Trophoblast cell (in vitro differentiated cells and primary cell): Measurements from ENCODE around the gene FKBP7.

ENCODE experiments used
- DNase-seq, 2 donors: peaks; one replicate each; pipeline ENCODE4 v3.0.0-alpha.2; 2016
- H2AFZ ChIP-seq: 2 replicates; pipeline ENCODE4 v1.6.1; 2013; ENCODE audit warnings: low read length, moderate library complexity, mild to moderate bottlenecking; ENCODE audit not compliant: insufficient read depth, poor library complexity
- H2AK5ac ChIP-seq: 2 replicates; pipeline ENCODE4 v1.6.1; 2013; ENCODE audit warnings: mild to moderate bottlenecking, low read length
- H2BK120ac ChIP-seq: 2 replicates; pipeline ENCODE4 v1.6.1; 2013; ENCODE audit warnings: low read length, mild to moderate bottlenecking, moderate library complexity; ENCODE audit not compliant: insufficient read depth, poor library complexity
- H2BK12ac ChIP-seq: 2 replicates; pipeline ENCODE4 v1.6.1; 2013; ENCODE audit warnings: mild to moderate bottlenecking, low read length, moderate library complexity
- H2BK5ac ChIP-seq: 2 replicates; pipeline ENCODE4 v1.6.1; 2013; ENCODE audit warnings: low read length, low read depth, moderate library complexity, mild to moderate bottlenecking; ENCODE audit not compliant: poor library complexity
- H3K14ac ChIP-seq: 2 replicates; pipeline ENCODE4 v1.6.1; 2013; ENCODE audit warnings: mild to moderate bottlenecking, low read length
- H3K18ac ChIP-seq: 2 replicates; pipeline ENCODE4 v1.6.1; 2013; ENCODE audit warnings: mild to moderate bottlenecking, low read length
- H3K23ac ChIP-seq: 2 replicates; pipeline ENCODE4 v1.6.1; 2013; ENCODE audit warnings: low read length
- H3K27ac ChIP-seq: 2 replicates; pipeline ENCODE4 v1.5.1; 2013; ENCODE audit warnings: low read depth, mild to moderate bottlenecking, inconsistent platforms, low read length, moderate library complexity
- H3K27me3 ChIP-seq: 2 replicates; pipeline ENCODE4 v1.6.1; 2013; ENCODE audit warnings: inconsistent platforms, mild to moderate bottlenecking, low read length, moderate library complexity; ENCODE audit not compliant: insufficient read depth
- H3K36me3 ChIP-seq, 2 experiments: 1 replicate in 1 of 2; 2 replicates in 1 of 2; pipeline ENCODE4 v1.6.1; 2013; ENCODE audit warnings: low read length in 2 of 2, mild to moderate bottlenecking in 2 of 2, moderate library complexity in 1 of 2; ENCODE audit not compliant: insufficient read depth in 2 of 2, control insufficient read depth in 1 of 2
- H3K4ac ChIP-seq: 2 replicates; pipeline ENCODE4 v1.6.1; 2013; ENCODE audit warnings: low read depth, mild to moderate bottlenecking, low read length, moderate library complexity
- H3K4me1 ChIP-seq, 2 experiments: 1 replicate in 1 of 2; 2 replicates in 1 of 2; pipeline ENCODE4 v1.6.1; 2013; ENCODE audit warnings: low read length in 2 of 2, mild to moderate bottlenecking in 2 of 2, moderate library complexity in 1 of 2; ENCODE audit not compliant: insufficient read depth in 2 of 2, control insufficient read depth in 1 of 2
- H3K4me2 ChIP-seq: 2 replicates; pipeline ENCODE4 v1.6.1; 2013; ENCODE audit warnings: inconsistent platforms, mild to moderate bottlenecking, low read length, moderate library complexity
- H3K4me3 ChIP-seq: 2 replicates; pipeline ENCODE4 v1.5.1; 2013; ENCODE audit warnings: mild to moderate bottlenecking, low read depth, low read length, inconsistent platforms
- H3K79me1 ChIP-seq: one replicate; pipeline ENCODE4 v1.6.1; 2013; ENCODE audit warnings: low read length
- H3K79me2 ChIP-seq: 2 replicates; pipeline ENCODE4 v1.6.1; 2013; ENCODE audit warnings: low read length, mild to moderate bottlenecking; ENCODE audit not compliant: control insufficient read depth, insufficient read depth, poor library complexity
- H3K9ac ChIP-seq: 2 replicates; pipeline ENCODE4 v1.6.1; 2013; ENCODE audit warnings: mild to moderate bottlenecking, low read length
- H3K9me3 ChIP-seq: 2 replicates; pipeline ENCODE4 v1.6.1; 2013; ENCODE audit warnings: low read depth, mild to moderate bottlenecking, control low read depth, inconsistent platforms, low read length; ENCODE audit not compliant: insufficient read depth
- H4K12ac ChIP-seq: 2 replicates; pipeline ENCODE4 v1.6.1; 2013; ENCODE audit warnings: low read depth, mild to moderate bottlenecking, low read length, moderate library complexity
- H4K8ac ChIP-seq: 2 replicates; pipeline ENCODE4 v1.6.1; 2013; ENCODE audit warnings: low read depth, mild to moderate bottlenecking, low read length, moderate library complexity
- H4K91ac ChIP-seq: one replicate; pipeline ENCODE4 v1.6.1; 2013; ENCODE audit warnings: low read depth, mild to moderate bottlenecking, low read length, moderate library complexity
- WGBS: extraction: QIAGEN DNeasy Blood & Tissue Kit; methylation state at CpG from one replicate; pipeline ENCODE4 v1.1.7; 2013; ENCODE audit warnings: missing lambda C conversion rate; ENCODE audit not compliant: insufficient read length, insufficient coverage; ENCODE audit errors: extremely low coverage; 5-methylcytosine and 5-hydroxymethylcytosine counted together

The FKBP7 gene

DNA sequence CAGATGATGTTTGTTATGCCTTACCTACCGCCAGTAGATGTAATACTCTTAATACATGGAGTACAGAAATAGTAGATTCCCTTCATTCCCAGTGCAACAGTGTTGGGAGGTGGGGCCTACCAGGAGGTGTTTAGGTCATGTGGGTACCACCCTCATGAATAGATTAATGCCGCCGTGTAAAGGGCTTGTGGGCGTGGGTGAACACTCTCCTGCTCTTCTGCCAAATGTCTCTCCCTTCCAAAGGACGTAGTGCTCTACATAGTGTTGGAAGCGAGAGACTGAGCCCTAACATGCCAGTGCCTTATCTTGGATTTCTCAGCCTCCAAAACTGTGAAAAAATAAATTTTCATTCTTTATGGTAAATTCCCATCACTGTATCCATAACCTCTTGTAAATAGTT lies 32.0 kb upstream of the FKBP7 start:
- Histone ChIP-seq H3K27ac (no peak overlapping the region), H3K4me1 (no peaks in the 10 kb centered on the region), H3K79me2 (no peaks in the 10 kb centered on the region)

DNA sequence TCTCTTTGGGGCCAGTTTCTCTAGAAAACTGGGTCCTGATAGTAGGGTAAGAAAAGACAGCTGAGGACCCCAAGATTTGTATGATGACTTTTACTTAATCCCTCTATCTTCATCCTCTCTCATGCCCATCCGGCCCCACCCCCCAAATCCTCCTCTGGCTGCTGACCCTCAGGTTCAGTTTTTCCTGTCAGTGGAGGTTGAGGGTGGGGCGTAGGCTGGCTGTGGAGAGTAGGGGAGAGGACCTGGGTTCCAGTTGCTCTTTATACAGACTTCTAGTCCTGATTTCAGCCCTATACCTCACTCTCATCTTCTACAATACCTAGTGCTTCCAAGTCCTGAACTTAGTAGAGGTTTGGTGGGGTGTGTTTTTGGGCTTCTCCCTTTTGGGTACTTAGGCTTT lies 30.2 kb upstream of the FKBP7 start:
- Histone ChIP-seq H4K12ac (no peak overlapping the region), H3K79me2 (no peaks in the 10 kb centered on the region), H3K79me1 (no peaks in the 10 kb centered on the region), H3K4me3 (no peak overlapping the region), H2BK12ac (no peak overlapping the region), H2BK120ac (no peak overlapping the region), H3K36me3 (no peaks in the 10 kb centered on the region), H3K14ac (no peak overlapping the region), H3K27me3 (no peaks in the 10 kb centered on the region), H4K91ac (no peak overlapping the region), H4K8ac (no peak overlapping the region), H3K4me1 (no peaks in the 10 kb centered on the region), H2AFZ (no peak overlapping the region), H3K9ac (no peak overlapping the region), H3K27ac (no peak overlapping the region), H3K9me3 (no peaks in the 10 kb centered on the region), H2BK5ac (no peak overlapping the region), H3K23ac (no peak overlapping the region), H3K4ac (no peak overlapping the region), H3K18ac (no peak overlapping the region), H3K4me2 (no peak overlapping the region), H2AK5ac (no peak overlapping the region)
- WGBS, result no CpG with 5 or more reads among the region's 2 CpGs
- DNase-seq, result no peak

More for the DNA sequence above, 32.0 kb upstream of the FKBP7 start:
- H3K23ac ChIP-seq, result no peak overlapping the region
- H2AFZ ChIP-seq, result no peak overlapping the region
- H3K18ac ChIP-seq, result no peak overlapping the region
- no peak overlapping the region for H3K14ac ChIP-seq
- no peaks in the 10 kb centered on the region for H3K79me1 ChIP-seq
- WGBS, result no CpG with 5 or more reads among the region's 6 CpGs
- no peak overlapping the region for H3K4me2 ChIP-seq
- no peak overlapping the region for H3K9ac ChIP-seq
- H3K4me3 ChIP-seq, result no peak overlapping the region
- no peak overlapping the region for H4K12ac ChIP-seq
- H3K36me3 ChIP-seq, result no peaks in the 10 kb centered on the region
- H2AK5ac ChIP-seq, result no peak overlapping the region
- no peaks in the 10 kb centered on the region for H3K9me3 ChIP-seq
- no peak overlapping the region for H2BK5ac ChIP-seq
- no peak overlapping the region for H2BK12ac ChIP-seq
- no peak overlapping the region for H4K8ac ChIP-seq
- no peak for DNase-seq
- no peak overlapping the region for H4K91ac ChIP-seq
- H3K27me3 ChIP-seq, result no peaks in the 10 kb centered on the region
- no peak overlapping the region for H2BK120ac ChIP-seq
- H3K4ac ChIP-seq, result no peak overlapping the region

DNA sequence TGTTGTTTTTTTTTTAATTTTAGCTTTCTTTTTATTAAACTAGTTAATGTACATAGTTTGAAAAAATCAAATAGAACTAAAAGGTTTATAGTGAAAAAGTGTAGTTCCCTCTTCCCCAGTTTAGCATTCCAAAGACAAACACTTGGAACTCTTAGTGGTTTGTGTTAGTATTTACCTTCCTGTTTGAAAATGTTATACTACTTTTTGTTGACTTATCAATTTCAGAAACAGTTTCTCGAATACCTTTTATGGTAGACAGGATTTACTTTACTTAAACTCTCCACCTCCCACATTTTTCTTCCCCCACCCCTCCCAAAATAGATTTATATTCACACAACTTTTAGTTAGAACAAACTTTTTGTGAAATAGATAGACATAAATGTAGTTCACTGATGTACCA lies 28.5 kb upstream of the FKBP7 start:
- Histone ChIP-seq H3K4me2 (no peak overlapping the region), H2AK5ac (no peak overlapping the region), H3K36me3 (no peaks in the 10 kb centered on the region), H3K27ac (no peak overlapping the region), H3K27me3 (no peaks in the 10 kb centered on the region), H3K14ac (no peak overlapping the region), H2BK120ac (no peak overlapping the region), H3K4me3 (no peak overlapping the region), H3K79me2 (no peaks in the 10 kb centered on the region), H4K12ac (no peak overlapping the region), H2BK12ac (no peak overlapping the region), H3K23ac (no peak overlapping the region), H3K4me1 (no peaks in the 10 kb centered on the region), H3K18ac (no peak overlapping the region), H4K91ac (no peak overlapping the region), H2AFZ (no peak overlapping the region), H3K9ac (no peak overlapping the region), H3K4ac (no peak overlapping the region), H4K8ac (no peak overlapping the region), H3K9me3 (no peaks in the 10 kb centered on the region), H2BK5ac (no peak overlapping the region), H3K79me1 (no peaks in the 10 kb centered on the region)
- no peak for DNase-seq
- WGBS, result no CpG with 5 or more reads among the region's 1 CpG

DNA sequence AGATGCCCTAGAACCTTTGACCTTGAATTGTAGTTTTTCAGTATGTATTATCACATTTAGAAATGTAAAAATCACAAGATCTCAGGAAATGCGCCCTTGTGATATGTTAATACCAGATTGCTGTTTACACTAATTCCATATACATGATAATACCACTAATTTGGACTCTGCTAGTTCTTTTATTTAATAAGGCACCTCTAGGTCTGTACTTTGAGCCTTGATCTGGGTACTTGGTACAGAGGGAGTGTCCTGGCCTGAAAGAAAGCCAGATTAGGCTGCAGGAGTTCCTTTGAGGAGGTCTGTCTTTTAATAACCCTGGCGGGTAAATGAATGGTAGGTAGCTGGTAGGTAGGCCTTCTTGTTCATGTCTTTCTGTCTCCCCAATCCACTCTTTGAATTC lies 28.1 kb upstream of the FKBP7 start:
- no CpG with 5 or more reads among the region's 2 CpGs for WGBS
- no peak overlapping the region for H2BK5ac ChIP-seq

More for the DNA sequence above, 28.1 kb upstream of the FKBP7 start:
- H3K4me1 ChIP-seq, result no peaks in the 10 kb centered on the region
- H3K9ac ChIP-seq, result no peak overlapping the region
- H2BK12ac ChIP-seq, result no peak overlapping the region
- H2BK120ac ChIP-seq, result no peak overlapping the region
- no peak overlapping the region for H4K8ac ChIP-seq
- no peak overlapping the region for H3K14ac ChIP-seq
- H3K27me3 ChIP-seq, result no peaks in the 10 kb centered on the region
- no peaks in the 10 kb centered on the region for H3K79me1 ChIP-seq
- no peaks in the 10 kb centered on the region for H3K79me2 ChIP-seq
- no peak overlapping the region for H2AFZ ChIP-seq
- H3K27ac ChIP-seq, result no peak overlapping the region
- H3K4me2 ChIP-seq, result no peak overlapping the region
- no peak overlapping the region for H3K4me3 ChIP-seq
- no peak overlapping the region for H4K91ac ChIP-seq
- DNase-seq, result no peak
- H4K12ac ChIP-seq, result no peak overlapping the region
- H3K18ac ChIP-seq, result no peak overlapping the region
- H3K9me3 ChIP-seq, result no peaks in the 10 kb centered on the region
- no peak overlapping the region for H2AK5ac ChIP-seq
- H3K4ac ChIP-seq, result no peak overlapping the region
- H3K36me3 ChIP-seq, result no peaks in the 10 kb centered on the region
- no peak overlapping the region for H3K23ac ChIP-seq
